GM12892 (cell line): ENCODE results near the gene PGBD5.

Source experiments
- POLR2A ChIP-seq: IDR thresholded peaks from 2 replicates; pipeline ENCODE4 v1.6.1; 2011; ENCODE audit warnings: low read depth, low read length, control low read depth
- POLR2AphosphoS5 ChIP-seq: IDR thresholded peaks from 2 replicates; pipeline ENCODE4 v1.6.1; 2011; ENCODE audit warnings: low read depth, low read length, control low read depth

GRCh38 chr1:230326971-230327891 lies 98.9 kb downstream of the PGBD5 start:
- TF ChIP-seq POLR2A (no peak), POLR2AphosphoS5 (no peak)
